OCI-LY3 (cell line): ENCODE measurements around the gene DUSP1.
A peak's percentile ranks its signal among the peaks of the same experiment; 100 is the strongest.

Source experiments
- H2AFZ ChIP-seq: fragments of 200-600, 300-600 bp; shearing (Covaris generic); 2 replicates; pipeline ENCODE4 v1.6.0; 2014; ENCODE audit warnings: antibody characterized with exemption, low read depth, low read length
- H3K27ac ChIP-seq: fragments of 200-600, 300-600 bp; sonication (generic); 2 replicates; pipeline ENCODE4 v1.5.1; 2014; ENCODE audit warnings: mild to moderate bottlenecking, low read length, moderate library complexity, mixed read lengths
- H3K27me3 ChIP-seq: fragments of 200-600, 300-600 bp; sonication (generic); 2 replicates; pipeline ENCODE4 v1.6.1; 2014; ENCODE audit warnings: low read depth, low read length, mixed read lengths
- H3K36me3 ChIP-seq: fragments of 200-600, 300-600 bp; sonication (generic); replicated peaks from 2 replicates; pipeline ENCODE3; 2014; ENCODE audit warnings: low read depth, low read length, mixed read lengths
- H3K4me1 ChIP-seq: fragments of 300-600, 200-600 bp; sonication (generic); 2 replicates; pipeline ENCODE4 v1.6.1; 2014; ENCODE audit warnings: low read length, mixed read lengths
- H3K4me2 ChIP-seq: fragments of 200-600, 300-600 bp; sonication (generic); 2 replicates; pipeline ENCODE4 v1.6.1; 2014; ENCODE audit warnings: low read length, mixed read lengths
- H3K4me3 ChIP-seq: fragments of 300-600, 200-600 bp; sonication (generic); 2 replicates; pipeline ENCODE4 v1.5.1; 2014; ENCODE audit warnings: antibody characterized with exemption, mild to moderate bottlenecking, low read length, moderate library complexity
- H3K79me2 ChIP-seq: fragments of 300-600, 200-600 bp; shearing (Covaris generic); 2 replicates; pipeline ENCODE4 v1.6.1; 2014; ENCODE audit warnings: mild to moderate bottlenecking, low read length, mixed read lengths
- H3K9ac ChIP-seq: fragments of 300-600, 200-600 bp; shearing (Covaris generic); 2 replicates; pipeline ENCODE4 v1.6.0; 2014; ENCODE audit warnings: mild to moderate bottlenecking, low read length, moderate library complexity
- H3K9me3 ChIP-seq: fragments of 200-600, 300-600 bp; shearing (Covaris generic); 2 replicates; pipeline ENCODE4 v1.6.1; 2014; ENCODE audit warnings: low read length, mixed read lengths; ENCODE audit not compliant: insufficient read depth
- H4K20me1 ChIP-seq: fragments of 200-600, 300-600 bp; sonication (generic); 2 replicates; pipeline ENCODE4 v1.6.1; 2016; ENCODE audit warnings: low read length, mixed read lengths; ENCODE audit not compliant: insufficient read depth
- EZH2phosphoT487 ChIP-seq: fragments of 200-600 bp; shearing (Covaris generic); IDR thresholded peaks from 2 replicates; pipeline ENCODE4 v1.6.1; 2018; ENCODE audit warnings: antibody characterized with exemption, mixed run types, low read depth
- TF ChIP-seq, protein P1 (sequence below): fragments of 200-600, 300-600 bp; sonication (generic); IDR thresholded peaks from 2 replicates; pipeline ENCODE4 v1.5.1; 2014; ENCODE audit warnings: antibody characterized with exemption, low read length, low read depth

DUSP1 gene

GRCh38 chr5:172809774-172810173 lies 38.8 kb upstream of the DUSP1 start:
- Histone ChIP-seq H2AFZ (no peak overlapping the region), H3K4me3 (no peak overlapping the region), H3K9ac (no peak overlapping the region), H3K27me3 (no peaks in the 10 kb centered on the region), H3K4me2 (no peak overlapping the region), H3K4me1 (peaks cover 16% of the 10 kb centered on the region), H3K79me2 (no peaks in the 10 kb centered on the region), H3K9me3 (no peaks in the 10 kb centered on the region), H3K36me3 (no peaks in the 10 kb centered on the region), H3K27ac (no peak overlapping the region), H4K20me1 (no peaks in the 10 kb centered on the region)
- TF ChIP-seq, protein P1, sequence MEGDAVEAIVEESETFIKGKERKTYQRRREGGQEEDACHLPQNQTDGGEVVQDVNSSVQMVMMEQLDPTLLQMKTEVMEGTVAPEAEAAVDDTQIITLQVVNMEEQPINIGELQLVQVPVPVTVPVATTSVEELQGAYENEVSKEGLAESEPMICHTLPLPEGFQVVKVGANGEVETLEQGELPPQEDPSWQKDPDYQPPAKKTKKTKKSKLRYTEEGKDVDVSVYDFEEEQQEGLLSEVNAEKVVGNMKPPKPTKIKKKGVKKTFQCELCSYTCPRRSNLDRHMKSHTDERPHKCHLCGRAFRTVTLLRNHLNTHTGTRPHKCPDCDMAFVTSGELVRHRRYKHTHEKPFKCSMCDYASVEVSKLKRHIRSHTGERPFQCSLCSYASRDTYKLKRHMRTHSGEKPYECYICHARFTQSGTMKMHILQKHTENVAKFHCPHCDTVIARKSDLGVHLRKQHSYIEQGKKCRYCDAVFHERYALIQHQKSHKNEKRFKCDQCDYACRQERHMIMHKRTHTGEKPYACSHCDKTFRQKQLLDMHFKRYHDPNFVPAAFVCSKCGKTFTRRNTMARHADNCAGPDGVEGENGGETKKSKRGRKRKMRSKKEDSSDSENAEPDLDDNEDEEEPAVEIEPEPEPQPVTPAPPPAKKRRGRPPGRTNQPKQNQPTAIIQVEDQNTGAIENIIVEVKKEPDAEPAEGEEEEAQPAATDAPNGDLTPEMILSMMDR, result no peak
- no peak for TF ChIP-seq EZH2phosphoT487

GRCh38 chr5:172807766-172808311 lies 36.8 kb upstream of the DUSP1 start:
- Histone ChIP-seq H3K9me3 (no peaks in the 10 kb centered on the region), H2AFZ (peak overlapping the region; percentile 87; the same call in 1 of the 2 replicates), H3K9ac (peak overlapping the region; percentile 92), H3K4me2 (peak overlapping the region; percentile 98), H3K79me2 (no peaks in the 10 kb centered on the region), H3K27ac (peak overlapping the region; percentile 64), H3K27me3 (no peaks in the 10 kb centered on the region), H3K36me3 (no peaks in the 10 kb centered on the region), H3K4me1 (peaks cover 14% of the 10 kb centered on the region), H3K4me3 (peak overlapping the region; percentile 88), H4K20me1 (no peaks in the 10 kb centered on the region)
- no peak for TF ChIP-seq EZH2phosphoT487
- TF ChIP-seq, protein P1, result no peak

- Histone ChIP-seq H3K4me1 (peaks cover 14% of the 10 kb centered on the region), H3K27ac (peak overlapping the region; percentile 64), H3K36me3 (no peaks in the 10 kb centered on the region), H3K4me3 (peak overlapping the region; percentile 88), H3K4me2 (peak overlapping the region; percentile 98), H3K79me2 (no peaks in the 10 kb centered on the region), H3K9ac (peak overlapping the region; percentile 92), H2AFZ (peak overlapping the region; percentile 87), H3K27me3 (no peaks in the 10 kb centered on the region), H3K9me3 (no peaks in the 10 kb centered on the region), H4K20me1 (no peaks in the 10 kb centered on the region)
- no peak for TF ChIP-seq EZH2phosphoT487
- TF ChIP-seq, protein P1, result no peak
Observed at GRCh38 chr5:172806897-172807672, 36.1 kb upstream of the DUSP1 start.

DNA sequence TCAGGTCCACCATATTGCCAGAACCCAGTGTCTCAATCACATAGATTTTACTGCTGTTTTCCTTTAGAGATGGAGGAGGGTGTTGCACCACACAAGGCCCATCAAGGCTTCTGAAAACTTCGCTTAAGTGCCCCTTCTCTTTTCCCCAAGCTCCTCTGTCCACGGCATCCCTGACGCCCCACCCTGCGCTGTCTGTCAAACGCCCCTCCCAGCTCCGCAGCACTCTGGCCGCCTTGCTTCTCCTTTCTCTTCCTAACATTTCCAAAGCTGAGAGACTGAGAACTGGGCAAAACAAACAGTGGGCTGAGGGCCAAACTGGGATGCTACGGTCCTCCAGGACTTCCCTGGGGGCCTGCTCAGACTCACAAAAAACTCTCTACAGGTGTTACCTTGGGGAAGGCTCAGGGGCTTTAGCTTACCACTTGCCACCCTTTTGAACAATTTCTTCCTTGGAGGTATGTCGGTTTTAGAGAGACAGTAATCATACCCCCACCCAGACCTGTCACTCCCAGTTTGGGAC lies 34.8 kb upstream of the DUSP1 start:
- Histone ChIP-seq H3K79me2 (no peaks in the 10 kb centered on the region), H3K27me3 (no peaks in the 10 kb centered on the region), H3K4me2 (no peak overlapping the region), H3K36me3 (no peaks in the 10 kb centered on the region), H3K9me3 (no peaks in the 10 kb centered on the region), H4K20me1 (no peaks in the 10 kb centered on the region), H3K4me3 (no peak overlapping the region), H3K9ac (no peak overlapping the region), H2AFZ (no peak overlapping the region; the same call in 1 of the 2 replicates), H3K27ac (no peak overlapping the region), H3K4me1 (peaks cover 14% of the 10 kb centered on the region)
- TF ChIP-seq, protein P1, result no peak
- no peak for TF ChIP-seq EZH2phosphoT487
